ENCODE data around the gene HDDC2. TPM values are rescaled to one million over a fixed set of nuclear protein-coding genes. Genes with fewer than 3 reads are reported as not detected.

Gene HDDC2
- total and polyA plus RNA-seq, 2 experiments from 2014 or later, result 69.5 to 131 TPM

DNA sequence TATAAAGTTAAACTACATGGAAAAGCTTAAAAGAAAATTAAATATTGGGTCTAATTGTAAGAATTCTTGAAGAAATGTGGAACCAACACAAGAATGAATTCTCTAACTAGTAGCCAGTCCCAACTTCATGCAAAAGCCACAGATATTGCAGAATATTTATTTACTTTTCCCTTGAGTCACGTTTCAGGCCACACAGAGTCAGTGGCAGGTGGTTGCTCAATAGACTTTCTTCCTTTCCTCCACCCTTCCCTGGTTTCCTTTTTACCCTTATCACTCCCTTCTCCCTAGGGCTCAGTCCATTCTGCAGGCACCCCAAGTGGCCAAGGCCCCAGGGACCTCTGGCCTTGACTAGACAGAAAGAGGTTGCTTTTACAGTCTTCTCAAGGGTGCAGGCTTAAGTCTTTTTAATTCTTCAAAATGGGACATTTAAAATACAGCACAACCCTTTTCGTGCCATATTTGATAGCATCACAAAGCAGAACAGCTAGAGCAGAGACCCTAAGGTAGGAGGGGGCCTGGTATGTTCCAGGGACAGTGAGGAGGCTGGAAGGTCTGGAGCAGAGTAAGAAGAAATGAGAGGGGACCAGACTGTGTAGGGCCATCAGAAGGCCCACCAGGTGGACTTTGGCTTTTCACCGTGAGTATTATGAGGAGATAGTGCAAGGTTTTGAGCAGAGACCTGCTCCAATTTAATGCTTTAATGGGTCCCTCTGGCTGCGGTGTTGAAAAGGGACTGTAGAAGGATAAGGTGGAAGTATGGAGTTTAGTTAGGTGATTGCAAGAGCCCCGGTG is 65.0 kb downstream of the HDDC2 start:
- Histone ChIP-seq H3K36me3 (ENCODE audit: insufficient read depth) (no peaks in the 10 kb centered on the region), H4K20me1 (replicated peaks; ENCODE audit: insufficient read depth) (no peaks in the 10 kb centered on the region), H3K79me2 (replicated peaks; ENCODE audit: insufficient read depth) (no peaks in the 10 kb centered on the region), H3K4me2 (no peak overlapping the region), H3F3A (replicated peaks; ENCODE audit: low read depth) (no peaks in the 10 kb centered on the region), H3K27me3 (ENCODE audit: insufficient read depth) (no peaks in the 10 kb centered on the region), H3K27ac (ENCODE audit: low read depth) (no peak overlapping the region), H3K4me3 (no peak overlapping the region), H2AFZ (no peak overlapping the region), H3K9me2 (ENCODE audit: insufficient read depth) (0 out of 2 replicates have a peak, but pooled peaks cover 4% of the 10 kb centered on the region), H3K4me1 (ENCODE audit: insufficient read depth) (no peaks in the 10 kb centered on the region)
- H3K4me1 Mint-ChIP-seq, result no peaks in the 10 kb centered on the region
- H3K27me3 Mint-ChIP-seq (ENCODE audit: insufficient read depth, low read depth, poor library complexity), result no peaks in the 10 kb centered on the region
- DNase-seq (ENCODE audit: low spot score) (no peak), ATAC-seq (no peak)
- TF ChIP-seq ZNF331 (CRISPR knock-in tag; IDR thresholded peaks at IDR 0.05; ENCODE audit: low read depth) (no peak), JUNB (IDR thresholded peaks at IDR 0.05; ENCODE audit: unreplicated experiment) (no peak), EZH2phosphoT487 (IDR thresholded peaks at IDR 0.05; ENCODE audit: unreplicated experiment) (no peak), EZH2 (IDR thresholded peaks at IDR 0.05; ENCODE audit: low read depth, unreplicated experiment) (no peak), CREB1 (CRISPR knock-in tag; IDR thresholded peaks at IDR 0.05; ENCODE audit: low read depth) (no peak), POLR2AphosphoS5 (IDR thresholded peaks at IDR 0.05; ENCODE audit: low read depth) (no peak), NANOG (IDR thresholded peaks at IDR 0.05; ENCODE audit: borderline replicate concordance) (no peak), STAT1 (IDR thresholded peaks at IDR 0.05; ENCODE audit: unreplicated experiment) (no peak), ZNF114 (CRISPR knock-in tag; IDR thresholded peaks at IDR 0.05) (no peak)
- TF ChIP-seq, protein P1, sequence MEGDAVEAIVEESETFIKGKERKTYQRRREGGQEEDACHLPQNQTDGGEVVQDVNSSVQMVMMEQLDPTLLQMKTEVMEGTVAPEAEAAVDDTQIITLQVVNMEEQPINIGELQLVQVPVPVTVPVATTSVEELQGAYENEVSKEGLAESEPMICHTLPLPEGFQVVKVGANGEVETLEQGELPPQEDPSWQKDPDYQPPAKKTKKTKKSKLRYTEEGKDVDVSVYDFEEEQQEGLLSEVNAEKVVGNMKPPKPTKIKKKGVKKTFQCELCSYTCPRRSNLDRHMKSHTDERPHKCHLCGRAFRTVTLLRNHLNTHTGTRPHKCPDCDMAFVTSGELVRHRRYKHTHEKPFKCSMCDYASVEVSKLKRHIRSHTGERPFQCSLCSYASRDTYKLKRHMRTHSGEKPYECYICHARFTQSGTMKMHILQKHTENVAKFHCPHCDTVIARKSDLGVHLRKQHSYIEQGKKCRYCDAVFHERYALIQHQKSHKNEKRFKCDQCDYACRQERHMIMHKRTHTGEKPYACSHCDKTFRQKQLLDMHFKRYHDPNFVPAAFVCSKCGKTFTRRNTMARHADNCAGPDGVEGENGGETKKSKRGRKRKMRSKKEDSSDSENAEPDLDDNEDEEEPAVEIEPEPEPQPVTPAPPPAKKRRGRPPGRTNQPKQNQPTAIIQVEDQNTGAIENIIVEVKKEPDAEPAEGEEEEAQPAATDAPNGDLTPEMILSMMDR (conservative IDR thresholded peaks at IDR 0.05; ENCODE audit: low read depth in 2 of 2), result no peak
- TF ChIP-seq, protein P2, sequence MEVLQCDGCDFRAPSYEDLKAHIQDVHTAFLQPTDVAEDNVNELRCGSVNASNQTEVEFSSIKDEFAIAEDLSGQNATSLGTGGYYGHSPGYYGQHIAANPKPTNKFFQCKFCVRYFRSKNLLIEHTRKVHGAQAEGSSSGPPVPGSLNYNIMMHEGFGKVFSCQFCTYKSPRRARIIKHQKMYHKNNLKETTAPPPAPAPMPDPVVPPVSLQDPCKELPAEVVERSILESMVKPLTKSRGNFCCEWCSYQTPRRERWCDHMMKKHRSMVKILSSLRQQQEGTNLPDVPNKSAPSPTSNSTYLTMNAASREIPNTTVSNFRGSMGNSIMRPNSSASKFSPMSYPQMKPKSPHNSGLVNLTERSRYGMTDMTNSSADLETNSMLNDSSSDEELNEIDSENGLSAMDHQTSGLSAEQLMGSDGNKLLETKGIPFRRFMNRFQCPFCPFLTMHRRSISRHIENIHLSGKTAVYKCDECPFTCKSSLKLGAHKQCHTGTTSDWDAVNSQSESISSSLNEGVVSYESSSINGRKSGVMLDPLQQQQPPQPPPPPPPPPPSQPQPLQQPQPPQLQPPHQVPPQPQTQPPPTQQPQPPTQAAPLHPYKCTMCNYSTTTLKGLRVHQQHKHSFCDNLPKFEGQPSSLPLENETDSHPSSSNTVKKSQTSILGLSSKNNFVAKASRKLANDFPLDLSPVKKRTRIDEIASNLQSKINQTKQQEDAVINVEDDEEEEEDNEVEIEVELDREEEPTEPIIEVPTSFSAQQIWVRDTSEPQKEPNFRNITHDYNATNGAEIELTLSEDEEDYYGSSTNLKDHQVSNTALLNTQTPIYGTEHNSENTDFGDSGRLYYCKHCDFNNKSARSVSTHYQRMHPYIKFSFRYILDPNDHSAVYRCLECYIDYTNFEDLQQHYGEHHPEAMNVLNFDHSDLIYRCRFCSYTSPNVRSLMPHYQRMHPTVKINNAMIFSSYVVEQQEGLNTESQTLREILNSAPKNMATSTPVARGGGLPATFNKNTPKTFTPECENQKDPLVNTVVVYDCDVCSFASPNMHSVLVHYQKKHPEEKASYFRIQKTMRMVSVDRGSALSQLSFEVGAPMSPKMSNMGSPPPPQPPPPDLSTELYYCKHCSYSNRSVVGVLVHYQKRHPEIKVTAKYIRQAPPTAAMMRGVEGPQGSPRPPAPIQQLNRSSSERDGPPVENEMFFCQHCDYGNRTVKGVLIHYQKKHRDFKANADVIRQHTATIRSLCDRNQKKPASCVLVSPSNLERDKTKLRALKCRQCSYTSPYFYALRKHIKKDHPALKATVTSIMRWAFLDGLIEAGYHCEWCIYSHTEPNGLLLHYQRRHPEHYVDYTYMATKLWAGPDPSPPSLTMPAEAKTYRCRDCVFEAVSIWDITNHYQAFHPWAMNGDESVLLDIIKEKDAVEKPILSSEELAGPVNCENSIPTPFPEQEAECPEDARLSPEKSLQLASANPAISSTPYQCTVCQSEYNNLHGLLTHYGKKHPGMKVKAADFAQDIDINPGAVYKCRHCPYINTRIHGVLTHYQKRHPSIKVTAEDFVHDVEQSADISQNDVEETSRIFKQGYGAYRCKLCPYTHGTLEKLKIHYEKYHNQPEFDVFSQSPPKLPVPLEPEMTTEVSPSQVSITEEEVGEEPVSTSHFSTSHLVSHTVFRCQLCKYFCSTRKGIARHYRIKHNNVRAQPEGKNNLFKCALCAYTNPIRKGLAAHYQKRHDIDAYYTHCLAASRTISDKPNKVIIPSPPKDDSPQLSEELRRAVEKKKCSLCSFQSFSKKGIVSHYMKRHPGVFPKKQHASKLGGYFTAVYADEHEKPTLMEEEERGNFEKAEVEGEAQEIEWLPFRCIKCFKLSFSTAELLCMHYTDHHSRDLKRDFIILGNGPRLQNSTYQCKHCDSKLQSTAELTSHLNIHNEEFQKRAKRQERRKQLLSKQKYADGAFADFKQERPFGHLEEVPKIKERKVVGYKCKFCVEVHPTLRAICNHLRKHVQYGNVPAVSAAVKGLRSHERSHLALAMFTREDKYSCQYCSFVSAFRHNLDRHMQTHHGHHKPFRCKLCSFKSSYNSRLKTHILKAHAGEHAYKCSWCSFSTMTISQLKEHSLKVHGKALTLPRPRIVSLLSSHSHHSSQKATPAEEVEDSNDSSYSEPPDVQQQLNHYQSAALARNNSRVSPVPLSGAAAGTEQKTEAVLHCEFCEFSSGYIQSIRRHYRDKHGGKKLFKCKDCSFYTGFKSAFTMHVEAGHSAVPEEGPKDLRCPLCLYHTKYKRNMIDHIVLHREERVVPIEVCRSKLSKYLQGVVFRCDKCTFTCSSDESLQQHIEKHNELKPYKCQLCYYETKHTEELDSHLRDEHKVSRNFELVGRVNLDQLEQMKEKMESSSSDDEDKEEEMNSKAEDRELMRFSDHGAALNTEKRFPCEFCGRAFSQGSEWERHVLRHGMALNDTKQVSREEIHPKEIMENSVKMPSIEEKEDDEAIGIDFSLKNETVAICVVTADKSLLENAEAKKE (CRISPR knock-in tag; IDR thresholded peaks at IDR 0.05), result no peak
- TF ChIP-seq, protein P3, sequence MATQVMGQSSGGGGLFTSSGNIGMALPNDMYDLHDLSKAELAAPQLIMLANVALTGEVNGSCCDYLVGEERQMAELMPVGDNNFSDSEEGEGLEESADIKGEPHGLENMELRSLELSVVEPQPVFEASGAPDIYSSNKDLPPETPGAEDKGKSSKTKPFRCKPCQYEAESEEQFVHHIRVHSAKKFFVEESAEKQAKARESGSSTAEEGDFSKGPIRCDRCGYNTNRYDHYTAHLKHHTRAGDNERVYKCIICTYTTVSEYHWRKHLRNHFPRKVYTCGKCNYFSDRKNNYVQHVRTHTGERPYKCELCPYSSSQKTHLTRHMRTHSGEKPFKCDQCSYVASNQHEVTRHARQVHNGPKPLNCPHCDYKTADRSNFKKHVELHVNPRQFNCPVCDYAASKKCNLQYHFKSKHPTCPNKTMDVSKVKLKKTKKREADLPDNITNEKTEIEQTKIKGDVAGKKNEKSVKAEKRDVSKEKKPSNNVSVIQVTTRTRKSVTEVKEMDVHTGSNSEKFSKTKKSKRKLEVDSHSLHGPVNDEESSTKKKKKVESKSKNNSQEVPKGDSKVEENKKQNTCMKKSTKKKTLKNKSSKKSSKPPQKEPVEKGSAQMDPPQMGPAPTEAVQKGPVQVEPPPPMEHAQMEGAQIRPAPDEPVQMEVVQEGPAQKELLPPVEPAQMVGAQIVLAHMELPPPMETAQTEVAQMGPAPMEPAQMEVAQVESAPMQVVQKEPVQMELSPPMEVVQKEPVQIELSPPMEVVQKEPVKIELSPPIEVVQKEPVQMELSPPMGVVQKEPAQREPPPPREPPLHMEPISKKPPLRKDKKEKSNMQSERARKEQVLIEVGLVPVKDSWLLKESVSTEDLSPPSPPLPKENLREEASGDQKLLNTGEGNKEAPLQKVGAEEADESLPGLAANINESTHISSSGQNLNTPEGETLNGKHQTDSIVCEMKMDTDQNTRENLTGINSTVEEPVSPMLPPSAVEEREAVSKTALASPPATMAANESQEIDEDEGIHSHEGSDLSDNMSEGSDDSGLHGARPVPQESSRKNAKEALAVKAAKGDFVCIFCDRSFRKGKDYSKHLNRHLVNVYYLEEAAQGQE (IDR thresholded peaks at IDR 0.05; ENCODE audit: unreplicated experiment), result no peak
- TF ChIP-seq, protein P4, sequence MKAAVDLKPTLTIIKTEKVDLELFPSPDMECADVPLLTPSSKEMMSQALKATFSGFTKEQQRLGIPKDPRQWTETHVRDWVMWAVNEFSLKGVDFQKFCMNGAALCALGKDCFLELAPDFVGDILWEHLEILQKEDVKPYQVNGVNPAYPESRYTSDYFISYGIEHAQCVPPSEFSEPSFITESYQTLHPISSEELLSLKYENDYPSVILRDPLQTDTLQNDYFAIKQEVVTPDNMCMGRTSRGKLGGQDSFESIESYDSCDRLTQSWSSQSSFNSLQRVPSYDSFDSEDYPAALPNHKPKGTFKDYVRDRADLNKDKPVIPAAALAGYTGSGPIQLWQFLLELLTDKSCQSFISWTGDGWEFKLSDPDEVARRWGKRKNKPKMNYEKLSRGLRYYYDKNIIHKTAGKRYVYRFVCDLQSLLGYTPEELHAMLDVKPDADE (IDR thresholded peaks at IDR 0.05), result no peak
- H3K36me3 Mint-ChIP-seq (ENCODE audit: low read depth), result peaks cover 3% of the 10 kb centered on the region; the same call in 1 of the 3 replicates
- H3K9me3 Mint-ChIP-seq, result peaks cover 8% of the 10 kb centered on the region; the same call in 2 of the 3 replicates
- no peak overlapping the region for H3K4me3 Mint-ChIP-seq
- H3K27ac Mint-ChIP-seq, result no peak overlapping the region
